LNCAP (cell line): ENCODE results near the gene ST3GAL5.

Experiments used
- TF ChIP-seq, protein P1 (sequence below): fragments of 450-650 bp; IDR thresholded peaks from 2 replicates; pipeline ENCODE4 v1.5.1; 2017; ENCODE audit warnings: mild to moderate bottlenecking

Gene ST3GAL5

DNA sequence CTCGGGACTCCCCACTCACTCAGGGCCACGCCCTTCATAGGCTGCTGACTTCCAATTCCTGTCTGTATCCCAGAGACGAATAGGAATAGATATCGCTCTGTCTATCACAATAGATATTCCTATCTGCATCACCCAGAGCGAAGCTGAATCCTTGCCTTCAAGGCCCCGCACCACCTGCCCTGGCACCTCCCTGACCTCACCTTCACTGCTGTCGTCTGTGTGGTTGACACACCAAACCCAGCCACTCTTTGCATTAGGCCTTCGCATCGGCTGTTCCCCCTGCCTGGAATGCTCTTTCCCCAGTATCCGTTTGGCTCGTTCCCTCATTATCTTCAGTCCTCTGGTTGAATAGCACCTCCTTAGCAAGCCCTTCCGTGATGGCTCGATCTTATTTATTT is 91.5 kb downstream of the ST3GAL5 start:
- TF ChIP-seq, protein P1, sequence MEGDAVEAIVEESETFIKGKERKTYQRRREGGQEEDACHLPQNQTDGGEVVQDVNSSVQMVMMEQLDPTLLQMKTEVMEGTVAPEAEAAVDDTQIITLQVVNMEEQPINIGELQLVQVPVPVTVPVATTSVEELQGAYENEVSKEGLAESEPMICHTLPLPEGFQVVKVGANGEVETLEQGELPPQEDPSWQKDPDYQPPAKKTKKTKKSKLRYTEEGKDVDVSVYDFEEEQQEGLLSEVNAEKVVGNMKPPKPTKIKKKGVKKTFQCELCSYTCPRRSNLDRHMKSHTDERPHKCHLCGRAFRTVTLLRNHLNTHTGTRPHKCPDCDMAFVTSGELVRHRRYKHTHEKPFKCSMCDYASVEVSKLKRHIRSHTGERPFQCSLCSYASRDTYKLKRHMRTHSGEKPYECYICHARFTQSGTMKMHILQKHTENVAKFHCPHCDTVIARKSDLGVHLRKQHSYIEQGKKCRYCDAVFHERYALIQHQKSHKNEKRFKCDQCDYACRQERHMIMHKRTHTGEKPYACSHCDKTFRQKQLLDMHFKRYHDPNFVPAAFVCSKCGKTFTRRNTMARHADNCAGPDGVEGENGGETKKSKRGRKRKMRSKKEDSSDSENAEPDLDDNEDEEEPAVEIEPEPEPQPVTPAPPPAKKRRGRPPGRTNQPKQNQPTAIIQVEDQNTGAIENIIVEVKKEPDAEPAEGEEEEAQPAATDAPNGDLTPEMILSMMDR = no peak

DNA sequence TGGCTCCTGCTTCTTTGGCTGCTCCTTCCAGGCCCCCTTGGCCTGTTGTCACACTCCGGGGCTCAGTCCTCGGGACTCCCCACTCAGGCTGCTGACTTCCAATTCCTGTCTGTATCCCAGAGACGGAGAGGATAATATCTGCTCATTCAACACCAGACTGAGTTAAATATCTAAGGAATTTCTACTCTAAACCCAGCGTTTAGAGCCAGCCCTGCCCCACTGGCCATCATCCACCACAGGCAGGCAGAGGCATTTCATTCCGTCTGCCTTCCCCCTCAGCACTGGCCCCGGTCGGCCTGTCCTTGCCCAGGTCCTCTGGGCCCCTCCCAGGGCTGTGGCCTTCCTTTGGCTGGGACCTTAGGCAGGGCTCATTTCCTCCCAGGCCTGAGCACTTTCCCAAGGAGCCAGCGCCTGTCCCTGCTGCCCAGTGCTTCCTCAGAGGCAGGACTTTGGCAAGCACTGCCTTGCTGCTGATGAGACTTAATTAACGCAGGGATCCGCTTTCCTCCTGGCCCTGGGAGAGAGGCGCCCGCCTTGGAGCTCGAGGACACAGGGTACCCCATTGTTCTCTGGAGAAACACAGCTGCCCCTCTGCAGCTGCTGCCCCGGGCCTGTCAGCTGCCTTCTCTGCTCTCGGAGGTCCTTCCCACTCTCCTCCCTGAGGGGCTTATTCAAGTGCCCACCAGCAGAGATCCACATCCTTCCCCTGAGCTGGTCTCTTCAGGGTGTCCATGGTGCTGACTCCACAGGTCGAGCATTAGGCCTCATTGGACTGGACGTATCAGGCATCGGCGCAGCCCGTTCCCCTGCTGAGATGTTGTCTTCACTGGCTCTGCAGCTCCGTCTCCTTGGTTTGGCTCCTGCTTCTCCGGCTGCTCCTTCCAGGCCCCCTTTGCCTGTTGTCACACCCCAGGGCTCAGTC is 92.2 kb downstream of the ST3GAL5 start:
- TF ChIP-seq, protein P1 = no peak

DNA sequence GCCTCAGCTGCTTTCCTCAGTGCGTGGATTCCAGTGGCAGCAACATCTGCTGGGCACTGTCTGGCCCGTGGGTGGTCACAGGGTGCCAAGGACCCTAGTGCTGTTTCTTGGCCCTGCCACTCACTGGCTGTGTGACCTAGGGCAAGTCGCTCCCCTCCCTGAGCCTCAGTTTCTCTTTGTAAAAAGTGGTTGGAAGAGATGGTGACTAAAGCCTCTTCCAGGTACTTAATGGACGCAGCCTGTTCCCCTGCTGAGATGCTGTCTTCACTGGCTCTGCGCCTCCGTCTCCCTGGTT is 92.8 kb downstream of the ST3GAL5 start:
- TF ChIP-seq, protein P1 = no peak

DNA sequence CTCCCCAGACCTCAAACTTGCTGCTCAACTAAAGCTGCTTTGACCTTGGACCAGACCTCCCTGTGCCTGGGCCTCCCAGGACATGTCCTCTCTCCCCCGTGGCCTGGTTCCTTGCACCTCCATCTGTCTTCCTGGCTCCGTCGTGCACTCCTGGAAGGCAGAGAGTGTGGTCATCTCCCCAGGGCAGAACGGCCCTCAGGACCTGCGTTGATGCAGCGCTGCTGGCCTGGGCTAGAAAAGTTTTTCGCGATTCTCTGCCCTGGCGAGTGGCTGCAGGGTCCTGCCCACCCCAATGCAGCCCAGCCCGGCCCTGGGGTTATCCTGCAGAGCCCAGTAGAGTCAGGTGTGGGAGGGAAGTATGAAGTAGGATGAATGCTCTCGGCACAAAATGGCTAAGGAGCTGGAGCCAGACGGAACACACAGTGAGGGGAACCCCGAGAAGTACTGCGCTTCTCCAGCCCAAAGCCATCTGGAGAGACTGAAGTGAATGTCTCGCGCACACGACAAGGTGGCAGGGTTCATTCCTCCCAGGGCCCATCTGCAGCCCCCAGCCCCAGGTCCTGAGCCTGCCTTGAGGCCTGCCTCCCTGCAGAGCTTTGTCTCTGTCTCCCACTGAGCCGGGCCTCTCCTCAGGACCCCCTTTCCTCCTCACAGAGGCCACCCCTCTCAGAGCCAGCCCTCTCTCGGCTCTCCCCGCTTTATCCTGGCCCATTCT is 93.3 kb downstream of the ST3GAL5 start:
- TF ChIP-seq, protein P1 = no peak

DNA sequence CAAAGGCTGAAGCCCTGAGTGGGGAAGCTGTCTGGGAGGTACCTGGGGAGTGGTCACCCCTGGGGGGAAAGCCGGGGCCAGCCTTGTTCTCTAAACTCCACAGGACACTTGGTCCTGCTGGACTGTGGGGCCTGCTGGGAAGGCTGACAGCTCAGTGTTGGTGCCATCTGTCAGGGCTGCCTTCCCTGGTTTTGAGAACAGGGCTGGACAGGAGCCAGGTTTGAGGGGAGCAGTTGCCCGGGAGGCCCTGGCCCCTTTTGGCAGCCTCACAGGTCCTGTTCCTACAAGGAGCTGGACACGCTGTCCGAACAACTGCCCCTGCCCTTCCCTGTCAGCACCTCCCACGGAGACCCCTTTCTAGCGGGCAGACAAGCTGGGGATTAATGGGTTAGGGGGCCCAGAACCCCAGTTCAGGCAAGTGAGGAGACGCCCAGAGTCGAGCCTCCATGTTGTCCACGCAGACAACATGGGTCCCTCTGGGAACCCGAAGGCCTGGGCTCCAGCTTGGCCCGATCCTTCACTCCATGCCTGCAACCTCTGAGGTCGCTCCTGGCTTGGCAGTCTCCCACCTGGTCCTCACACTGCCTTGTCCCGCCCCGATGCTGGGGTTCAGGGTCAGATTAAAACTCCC is 94.2 kb downstream of the ST3GAL5 start:
- TF ChIP-seq, protein P1 = no peak

DNA sequence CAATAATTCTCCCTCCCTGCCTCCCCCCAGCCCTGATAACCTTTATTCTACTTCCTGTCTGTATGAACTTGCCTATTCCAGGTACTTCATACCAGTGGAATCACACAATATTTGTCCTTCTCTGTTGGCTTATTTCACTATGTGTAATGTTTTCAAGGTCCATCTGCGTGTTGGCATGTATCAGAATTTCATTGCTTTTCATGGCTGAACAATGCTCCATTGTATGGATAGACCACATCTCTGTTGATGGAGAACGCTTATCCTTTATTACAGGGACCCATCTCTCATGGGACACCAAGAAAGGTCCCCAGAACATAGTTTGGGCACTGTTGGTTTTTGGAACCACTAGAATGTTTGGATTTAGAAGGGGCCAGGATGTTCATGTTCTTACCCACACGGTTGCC is 94.8 kb downstream of the ST3GAL5 start:
- TF ChIP-seq, protein P1 = no peak

DNA sequence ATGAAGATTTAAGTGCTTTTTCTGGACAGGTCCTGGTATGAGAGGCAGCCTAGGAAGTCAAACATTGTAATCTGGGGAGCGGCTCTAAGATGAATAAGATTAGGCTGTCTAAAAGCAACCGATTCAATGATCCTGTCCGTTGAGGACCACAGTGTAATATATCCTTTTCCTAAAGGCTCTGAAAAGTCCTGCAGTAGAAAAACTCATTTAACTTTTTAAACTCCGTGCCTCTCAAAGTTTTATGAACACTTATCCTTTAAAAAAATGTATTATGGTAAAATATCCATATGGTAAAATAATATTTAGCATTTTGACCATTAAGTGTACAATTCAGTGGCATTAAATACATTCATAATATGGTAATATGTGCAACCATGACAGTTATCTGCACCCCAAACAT is 95.2 kb downstream of the ST3GAL5 start:
- TF ChIP-seq, protein P1 = no peak
